PC-9 (cell line): ENCODE data around the gene RUBCN. TPM values are rescaled to one million over a fixed set of nuclear protein-coding genes. Genes with fewer than 3 reads are reported as not detected.
"Not testable (repeated sequence)": the region's sequence is repeated elsewhere in the genome, so short reads cannot be mapped to it uniquely, and the experiment has no call there.

Experiments used
- BruUV-seq: library from RNA; stranded (reverse); fragments of 400-500 nt; replicated peaks from 2 replicates; lab custom pipeline; 2021; lab: Mats Ljungman, UMichigan
- CTCF ChIA-PET: fragments of 300-600 bp; sonication (Branson Sonifier 250); formaldehyde crosslinking; loops from one replicate; lab custom pipeline; 2022; ENCODE audit warnings: antibody characterized with exemption; lab: Charles Lee
- POLR2A ChIA-PET: fragments of 300-600 bp; sonication (Branson Sonifier 250); formaldehyde crosslinking; loops from one replicate; lab custom pipeline; 2022; ENCODE audit warnings: antibody characterized with exemption; ENCODE audit not compliant: unreplicated experiment; lab: Charles Lee
- DNase-seq, 2 experiments: peaks; one replicate each; pipeline versions ENCODE4 v3.0.0 to v3.0.0-alpha.2; 2015 to 2022; ENCODE audit warnings: mixed read lengths in 1 of 2
- H2AFZ ChIP-seq: fragments of 200-600 bp; sonication (generic); 2 replicates; pipeline ENCODE4 v1.8.1; 2017; ENCODE audit warnings: antibody characterized with exemption
- H3F3A ChIP-seq: fragments of 200-600 bp; sonication (generic); 2 replicates; pipeline ENCODE4 v1.8.1; 2017; ENCODE audit warnings: antibody characterized with exemption, mild to moderate bottlenecking, low read depth; ENCODE audit not compliant: insufficient read depth
- H3K27ac ChIP-seq: fragments of 200-600 bp; sonication (generic); 2 replicates; pipeline ENCODE4 v1.6.1; 2016; ENCODE audit warnings: mixed run types
- H3K27me3 ChIP-seq: fragments of 200-600 bp; sonication (generic); 2 replicates; pipeline ENCODE4 v1.6.1; 2016; ENCODE audit warnings: low read depth, mixed run types; ENCODE audit not compliant: insufficient read depth
- H3K36me3 ChIP-seq: fragments of 200-600 bp; sonication (generic); 2 replicates; pipeline ENCODE4 v1.6.1; 2016; ENCODE audit warnings: low read depth, mixed run types
- H3K4me1 ChIP-seq: fragments of 200-600 bp; sonication (generic); replicated peaks from 2 replicates; pipeline ENCODE4 v1.6.1; 2016; ENCODE audit warnings: mixed run types; ENCODE audit not compliant: insufficient read depth
- H3K4me2 ChIP-seq: fragments of 200-600 bp; sonication (generic); 2 replicates; pipeline ENCODE4 v1.6.1; 2017; ENCODE audit warnings: mixed run types
- H3K4me3 ChIP-seq: fragments of 200-600 bp; sonication (generic); 2 replicates; pipeline ENCODE4 v1.6.1; 2016; ENCODE audit warnings: mixed run types
- H3K79me2 ChIP-seq: fragments of 200-600 bp; sonication (generic); 2 replicates; pipeline ENCODE4 v1.6.1; 2017; ENCODE audit warnings: low read depth, mixed run types
- H3K9me2 ChIP-seq: fragments of 200-600 bp; sonication (generic); 2 replicates; pipeline ENCODE4 v1.8.1; 2017; ENCODE audit warnings: mild to moderate bottlenecking; ENCODE audit not compliant: insufficient read depth
- H3K9me3 ChIP-seq: fragments of 200-600 bp; sonication (generic); 2 replicates; pipeline ENCODE4 v1.8.1; 2016; ENCODE audit warnings: low read depth; ENCODE audit not compliant: insufficient read depth
- H4K20me1 ChIP-seq: fragments of 200-600 bp; sonication (generic); 2 replicates; pipeline ENCODE4 v1.8.1; 2017; ENCODE audit not compliant: insufficient read depth
- EZH2 ChIP-seq: fragments of 200-600 bp; sonication (generic); IDR thresholded peaks from 2 replicates; pipeline ENCODE4 v1.8.0; 2017; ENCODE audit warnings: antibody characterized with exemption, low read depth
- intact Hi-C: fragments of 100-400 bp; cut with micrococcal nuclease; formaldehyde crosslinking; loops from one replicate; pipeline ENCODE4 v1.10.0; 2022; ENCODE audit not compliant: unreplicated experiment
- total RNA-seq: library from RNA; stranded (reverse); gene quantifications from 2 replicates; pipeline ENCODE4 v1.2.3, GENCODE V29; 2021
- TF ChIP-seq, protein P1 (sequence below): fragments of 200-600 bp; sonication (generic); conservative IDR thresholded peaks from 2 replicates; pipeline ENCODE4 v1.6.1; 2017; ENCODE audit warnings: mixed run types, antibody characterized with exemption, mild to moderate bottlenecking, moderate library complexity

RUBCN gene
- total RNA-seq, 1 experiment from 2014 or later, result 34.2 TPM

DNA sequence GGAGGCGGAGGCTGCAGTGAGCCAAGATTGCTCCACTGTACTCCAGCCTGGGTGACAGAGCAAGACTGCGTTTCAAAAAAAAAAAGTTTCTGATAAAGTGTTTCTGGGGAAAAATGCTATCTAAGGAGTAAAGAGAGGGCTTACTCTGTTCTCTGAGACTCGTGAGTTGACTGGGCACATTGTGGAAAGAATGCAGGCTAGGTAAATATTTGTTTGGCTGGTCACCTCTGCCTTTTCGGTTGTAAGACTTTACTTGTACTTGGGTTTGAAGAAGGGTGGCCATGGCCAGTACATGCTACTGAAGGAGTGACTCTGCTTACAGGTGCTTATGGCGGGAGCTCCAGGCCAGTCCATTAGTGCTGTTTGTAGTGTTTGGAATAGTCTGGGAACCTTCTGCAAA, 68.7 kb downstream of the RUBCN start:
- ChIA-PET CTCF (no interaction called here), POLR2A (no interaction called here)
- DNase-seq, result peak in 1 of 2 experiments; percentile 34

DNA sequence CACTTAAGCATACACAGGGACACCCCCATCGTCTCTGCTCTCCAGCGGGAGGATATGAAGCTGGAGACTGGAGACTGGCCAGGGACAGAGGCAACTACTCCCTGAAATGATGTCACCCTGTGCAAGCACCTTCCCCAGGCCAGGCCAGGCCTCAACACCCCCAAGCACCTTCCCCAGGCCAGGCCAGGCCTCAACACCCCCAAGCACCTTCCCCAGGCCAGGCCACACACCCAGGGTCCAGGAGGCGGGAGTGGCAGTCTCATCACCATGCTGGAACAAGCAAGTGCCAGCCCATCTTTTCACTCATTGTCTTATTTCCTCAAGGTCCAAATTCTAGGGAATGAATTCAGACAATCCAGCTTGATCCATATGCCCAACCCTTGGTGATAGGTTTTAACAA, 69.4 kb downstream of the RUBCN start:
- H3K4me1 ChIP-seq, H3F3A ChIP-seq, H4K20me1 ChIP-seq, H3K27me3 ChIP-seq, H3K27ac ChIP-seq, H3K4me2 ChIP-seq, H3K36me3 ChIP-seq, BruUV-seq, H3K79me2 ChIP-seq, H3K9me3 ChIP-seq, H3K9me2 ChIP-seq, H3K4me3 ChIP-seq, H2AFZ ChIP-seq, intact Hi-C loops, POLR2A ChIA-PET, CTCF ChIA-PET: not testable (repeated sequence)
- DNase-seq, result peak in 1 of 2 experiments; percentile 34

More for the DNA sequence above, 68.7 kb downstream of the RUBCN start:
- no peaks in the 10 kb centered on the region for H3K36me3 ChIP-seq
- H3K9me3 ChIP-seq, result no peaks in the 10 kb centered on the region
- TF ChIP-seq, protein P1, sequence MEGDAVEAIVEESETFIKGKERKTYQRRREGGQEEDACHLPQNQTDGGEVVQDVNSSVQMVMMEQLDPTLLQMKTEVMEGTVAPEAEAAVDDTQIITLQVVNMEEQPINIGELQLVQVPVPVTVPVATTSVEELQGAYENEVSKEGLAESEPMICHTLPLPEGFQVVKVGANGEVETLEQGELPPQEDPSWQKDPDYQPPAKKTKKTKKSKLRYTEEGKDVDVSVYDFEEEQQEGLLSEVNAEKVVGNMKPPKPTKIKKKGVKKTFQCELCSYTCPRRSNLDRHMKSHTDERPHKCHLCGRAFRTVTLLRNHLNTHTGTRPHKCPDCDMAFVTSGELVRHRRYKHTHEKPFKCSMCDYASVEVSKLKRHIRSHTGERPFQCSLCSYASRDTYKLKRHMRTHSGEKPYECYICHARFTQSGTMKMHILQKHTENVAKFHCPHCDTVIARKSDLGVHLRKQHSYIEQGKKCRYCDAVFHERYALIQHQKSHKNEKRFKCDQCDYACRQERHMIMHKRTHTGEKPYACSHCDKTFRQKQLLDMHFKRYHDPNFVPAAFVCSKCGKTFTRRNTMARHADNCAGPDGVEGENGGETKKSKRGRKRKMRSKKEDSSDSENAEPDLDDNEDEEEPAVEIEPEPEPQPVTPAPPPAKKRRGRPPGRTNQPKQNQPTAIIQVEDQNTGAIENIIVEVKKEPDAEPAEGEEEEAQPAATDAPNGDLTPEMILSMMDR, result no peak
- TF ChIP-seq EZH2, result no peak
- H3K27ac ChIP-seq, result no peak overlapping the region
- BruUV-seq, result no TSS peak
- no peaks in the 10 kb centered on the region for H3K9me2 ChIP-seq
- no peaks in the 10 kb centered on the region for H3F3A ChIP-seq
- no peaks in the 10 kb centered on the region; the same call in 1 of the 2 replicates for H4K20me1 ChIP-seq
- intact Hi-C loops, result no loop called here
- no peaks in the 10 kb centered on the region for H3K4me1 ChIP-seq
- no peaks in the 10 kb centered on the region for H3K79me2 ChIP-seq
- H2AFZ ChIP-seq, result no peak overlapping the region
- H3K4me3 ChIP-seq, result no peak overlapping the region
- H3K4me2 ChIP-seq, result no peak overlapping the region
- no peaks in the 10 kb centered on the region for H3K27me3 ChIP-seq

DNA sequence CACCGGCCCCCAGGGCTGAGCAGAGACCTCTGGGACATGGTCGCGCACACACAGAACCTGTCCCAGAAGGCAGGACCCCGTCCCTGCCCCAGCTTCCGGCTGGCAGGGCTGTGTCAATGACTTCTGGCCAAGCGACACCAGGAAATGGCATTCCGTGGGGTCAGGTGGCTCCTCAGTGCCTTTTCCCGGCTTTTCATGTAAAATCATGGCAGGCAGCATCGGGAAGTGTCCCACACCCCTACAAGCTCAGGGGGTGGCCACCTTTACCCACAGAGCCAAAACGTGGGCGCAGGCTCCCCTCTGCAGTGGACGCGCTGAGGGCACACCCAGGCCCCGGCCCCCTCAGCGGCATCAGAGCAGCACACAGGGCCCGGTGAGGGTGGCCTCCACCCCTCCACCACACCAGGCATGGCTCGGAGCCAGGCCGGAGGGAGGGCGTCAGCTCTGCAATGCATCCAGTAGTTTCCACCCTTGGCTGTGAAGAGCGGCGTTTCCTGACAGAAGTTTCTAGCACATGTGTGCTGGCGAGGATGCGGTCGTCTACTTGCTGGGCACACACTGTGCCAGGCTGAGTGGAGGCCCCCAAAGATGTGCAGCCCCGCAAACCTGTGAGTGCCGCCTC, 70.4 kb downstream of the RUBCN start:
- H3K36me3 ChIP-seq, H3K4me2 ChIP-seq, H3K9me3 ChIP-seq, H3K79me2 ChIP-seq, H3K27ac ChIP-seq, H3K27me3 ChIP-seq, H3K9me2 ChIP-seq, CTCF ChIA-PET, H4K20me1 ChIP-seq, BruUV-seq, intact Hi-C loops, H2AFZ ChIP-seq, H3K4me1 ChIP-seq, POLR2A ChIA-PET, H3F3A ChIP-seq, H3K4me3 ChIP-seq: not testable (repeated sequence)
- DNase-seq, result peak in 1 of 2 experiments; percentile 30

DNA sequence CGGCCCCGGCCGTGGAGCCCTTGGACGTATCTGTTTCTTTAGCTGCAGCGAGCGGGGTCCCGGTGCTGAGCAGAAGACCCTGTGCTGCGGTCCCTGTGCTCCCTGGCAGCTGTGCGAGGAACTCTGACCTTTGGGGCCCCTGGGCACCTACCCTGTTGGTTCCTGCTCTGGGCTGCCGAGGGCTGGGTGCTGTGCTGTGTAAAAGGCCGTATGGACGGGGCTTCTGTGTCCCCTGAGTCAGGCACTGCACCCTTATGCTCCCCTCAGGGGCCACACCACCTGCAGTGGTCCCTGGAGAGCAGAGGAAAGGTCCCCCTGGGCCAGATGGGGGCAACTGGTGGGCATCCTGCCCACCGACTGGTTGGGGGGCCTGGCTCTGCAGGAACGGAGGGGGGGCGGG, 71.2 kb downstream of the RUBCN start:
- H3K4me3 ChIP-seq, H3K9me2 ChIP-seq, POLR2A ChIA-PET, BruUV-seq, H3K27ac ChIP-seq, CTCF ChIA-PET, H2AFZ ChIP-seq, H3K79me2 ChIP-seq, H3K9me3 ChIP-seq, H3K4me1 ChIP-seq, DNase-seq, H3F3A ChIP-seq, intact Hi-C loops, H3K36me3 ChIP-seq, H4K20me1 ChIP-seq, H3K4me2 ChIP-seq, H3K27me3 ChIP-seq: not testable (repeated sequence)

DNA sequence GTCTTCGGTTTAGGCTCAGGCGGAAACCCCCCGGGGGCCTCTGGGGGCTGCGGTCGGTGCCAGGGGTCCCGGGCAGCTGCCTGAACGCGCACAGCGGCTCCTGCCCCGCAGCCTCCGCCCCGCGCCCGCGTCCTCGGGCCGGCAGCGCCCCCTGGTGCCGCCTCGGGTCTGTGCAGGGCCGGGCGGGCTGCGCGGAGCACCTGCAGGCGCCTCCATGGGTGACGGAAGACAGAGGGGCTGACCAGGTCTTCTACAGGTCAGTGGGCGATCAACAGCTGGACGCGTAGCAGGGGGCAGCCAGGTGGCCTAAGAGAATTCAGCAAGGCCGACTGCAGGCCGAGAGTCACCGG, 71.6 kb downstream of the RUBCN start:
- H3K4me2 ChIP-seq, result peak overlapping the region; percentile 60

DNA sequence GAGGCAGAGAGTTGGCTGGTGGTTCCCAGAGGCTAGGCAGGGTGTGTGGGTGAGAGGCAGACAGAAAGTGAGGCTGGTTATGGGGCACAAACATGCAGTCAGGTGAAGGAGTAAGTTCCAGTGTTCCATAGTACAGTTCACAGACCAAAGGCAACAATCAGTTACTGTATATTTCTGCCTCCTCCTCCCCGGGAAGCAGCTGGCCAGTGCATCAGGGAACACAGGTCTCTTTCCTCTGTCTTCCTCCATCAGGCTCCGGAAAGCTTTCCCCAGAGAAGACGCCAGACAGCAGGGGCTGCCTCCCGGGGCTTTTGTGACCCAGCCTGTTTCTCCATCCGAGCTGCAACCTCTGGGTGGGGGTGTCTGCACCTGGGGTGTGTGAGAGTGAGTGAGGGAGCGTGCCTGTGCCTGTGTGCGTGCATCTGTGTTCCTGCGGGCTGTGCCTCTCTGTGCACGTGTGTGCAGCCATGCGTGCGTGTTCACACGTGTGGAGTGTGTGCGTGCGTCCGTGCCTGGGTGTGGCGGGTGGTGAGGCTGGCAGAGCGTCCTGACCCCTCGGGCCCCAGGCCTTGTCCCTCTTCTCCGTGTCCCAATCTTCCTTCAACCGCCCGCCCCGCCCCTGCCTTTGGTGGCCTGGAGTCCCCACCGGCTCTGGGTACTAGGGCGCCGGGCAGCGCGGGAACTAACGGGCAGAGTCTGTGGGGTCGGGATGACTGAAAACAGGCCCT, 72.1 kb downstream of the RUBCN start:
- H2AFZ ChIP-seq, BruUV-seq, CTCF ChIA-PET: not testable (repeated sequence)

More for the DNA sequence above, 71.6 kb downstream of the RUBCN start:
- DNase-seq, H3K27ac ChIP-seq, BruUV-seq, H3K9me3 ChIP-seq, H3K27me3 ChIP-seq, H2AFZ ChIP-seq, H3K4me1 ChIP-seq, H4K20me1 ChIP-seq, intact Hi-C loops, H3F3A ChIP-seq, CTCF ChIA-PET, POLR2A ChIA-PET, H3K79me2 ChIP-seq, H3K36me3 ChIP-seq, H3K9me2 ChIP-seq: not testable (repeated sequence)
- peak overlapping the region; percentile 41; the same call in 1 of the 2 replicates for H3K4me3 ChIP-seq

More for the DNA sequence above, 72.1 kb downstream of the RUBCN start:
- Histone ChIP-seq H3K4me2 (peak overlapping the region; percentile 60), H3K4me3 (peak overlapping the region; percentile 41; the same call in 1 of the 2 replicates)
- H3K27me3 ChIP-seq, H3K9me3 ChIP-seq, POLR2A ChIA-PET, H3K36me3 ChIP-seq, H3K79me2 ChIP-seq, H4K20me1 ChIP-seq, H3K9me2 ChIP-seq, H3F3A ChIP-seq, H3K4me1 ChIP-seq, H3K27ac ChIP-seq, intact Hi-C loops: not testable (repeated sequence)
- DNase-seq, result peak in 1 of 2 experiments; percentile 49
